Stimulated activated CD4-positive, alpha-beta T cell treated with anti-CD3 and anti-CD28 coated beads, Interleukin-2, amount 100 ng/mL, for 4 hours (primary cell): ENCODE results near the gene TFDP1.

ENCODE experiments used
- DNase-seq: peaks from one replicate; pipeline ENCODE4 v3.0.0-alpha.2; 2020; ENCODE audit warnings: low read depth

TFDP1 gene

GRCh38 chr13:113634279-113635047 is 49.9 kb downstream of the TFDP1 start:
- DNase-seq = no peak

GRCh38 chr13:113635048-113635420 is 50.5 kb downstream of the TFDP1 start:
- DNase-seq = no peak

GRCh38 chr13:113635709-113636108 is 51.2 kb downstream of the TFDP1 start:
- DNase-seq = no peak

- DNase-seq = no peak
Observed at GRCh38 chr13:113636266-113636963, 51.9 kb downstream of the TFDP1 start.

- no peak for DNase-seq
Observed at GRCh38 chr13:113637262-113638160, 53.0 kb downstream of the TFDP1 start.

GRCh38 chr13:113638173-113638746 is 53.7 kb downstream of the TFDP1 start:
- DNase-seq = no peak

- no peak for DNase-seq
Observed at GRCh38 chr13:113638806-113639205, 54.3 kb downstream of the TFDP1 start.

GRCh38 chr13:113639616-113640262 is 55.2 kb downstream of the TFDP1 start:
- no peak for DNase-seq

- DNase-seq = no peak
Observed at GRCh38 chr13:113641426-113641825, 56.9 kb downstream of the TFDP1 start.

- DNase-seq = no peak
Observed at GRCh38 chr13:113642563-113642962, 58.0 kb downstream of the TFDP1 start.

GRCh38 chr13:113643593-113643992 is 59.0 kb downstream of the TFDP1 start:
- no peak for DNase-seq

GRCh38 chr13:113644800-113645199 is 60.2 kb downstream of the TFDP1 start:
- DNase-seq = no peak

GRCh38 chr13:113645329-113645728 is 60.8 kb downstream of the TFDP1 start:
- no peak for DNase-seq

GRCh38 chr13:113646376-113646775 is 61.8 kb downstream of the TFDP1 start:
- DNase-seq = no peak

- DNase-seq = no peak
Observed at GRCh38 chr13:113646921-113647340, 62.4 kb downstream of the TFDP1 start.

GRCh38 chr13:113647351-113648215 is 63.0 kb downstream of the TFDP1 start:
- no peak for DNase-seq

- DNase-seq = no peak
Observed at GRCh38 chr13:113648216-113648610, 63.7 kb downstream of the TFDP1 start.

- no peak for DNase-seq
Observed at GRCh38 chr13:113649212-113649611, 64.7 kb downstream of the TFDP1 start.

GRCh38 chr13:113650275-113650674 is 65.7 kb downstream of the TFDP1 start:
- DNase-seq = no peak

GRCh38 chr13:113650731-113651148 is 66.2 kb downstream of the TFDP1 start:
- DNase-seq = no peak
